Stomach (tissue), 9 donors: ENCODE measurements around the gene DHX58. TPM values are rescaled to one million over a fixed set of nuclear protein-coding genes. Genes with fewer than 3 reads are reported as not detected.

ENCODE experiments used
- DNase-seq, 2 donors: peaks; one replicate each; pipeline versions ENCODE4 v3.0.0 to v3.0.0-alpha.2; 2013 to 2019
- H3K27ac ChIP-seq, 5 donors: fragments of 200-600 bp in 4 of 5; sonication (generic) in 4 of 5; one replicate each; pipeline ENCODE4 v1.5.1; 2013 to 2019; ENCODE audit warnings: mild to moderate bottlenecking in 1 of 5, moderate library complexity in 1 of 5
- H3K27me3 ChIP-seq, 3 donors: fragments of 200-600 bp; sonication (generic); one replicate each; pipeline ENCODE4 v1.5.1; 2017 to 2019; ENCODE audit warnings: mixed run types in 1 of 3
- H3K36me3 ChIP-seq, 4 donors: fragments of 200-600 bp; sonication (generic); 1 replicate in 3 of 4; 2 replicates in 1 of 4; pipeline ENCODE4 v1.5.1; 2016 to 2019
- H3K4me1 ChIP-seq, 4 donors: fragments of 200-600 bp; sonication (generic); one replicate each; pipeline ENCODE4 v1.5.1; 2016 to 2019
- H3K4me3 ChIP-seq, 4 donors: fragments of 200-600 bp; sonication (generic) in 3 of 4; one replicate each; pipeline ENCODE4 v1.5.1; 2016 to 2019; ENCODE audit warnings: mild to moderate bottlenecking in 1 of 4
- H3K9me3 ChIP-seq, 4 donors: fragments of 200-600 bp; sonication (generic); one replicate each; pipeline ENCODE4 v1.5.1; 2016 to 2019
- CTCF ChIP-seq, 7 experiments: fragments of 450-650 bp in 4 of 7; fragments of 200-600 bp in 3 of 7; sonication (generic) in 3 of 7; IDR thresholded peaks; one replicate each; pipeline ENCODE4 v1.5.1; 2016 to 2019; ENCODE audit warnings: antibody characterized with exemption in 7 of 7, control low read depth in 2 of 7, mild to moderate bottlenecking in 1 of 7
- EP300 ChIP-seq: sonication (generic); formaldehyde crosslinking; IDR thresholded peaks from one replicate; pipeline ENCODE4 v1.6.1; 2017; ENCODE audit warnings: antibody characterized with exemption
- POLR2A ChIP-seq, 4 donors: fragments of 450-650 bp; IDR thresholded peaks; one replicate each; pipeline ENCODE4 v1.6.1; 2016; ENCODE audit warnings: antibody characterized with exemption in 4 of 4, control low read depth in 2 of 4, mild to moderate bottlenecking in 1 of 4, moderate library complexity in 1 of 4
- POLR2AphosphoS5 ChIP-seq, 3 donors: sonication (generic); formaldehyde crosslinking; IDR thresholded peaks; one replicate each; pipeline ENCODE4 v1.6.1; 2016; ENCODE audit warnings: antibody characterized with exemption in 3 of 3
- WGBS, 5 donors: extraction: QIAGEN DNeasy Blood & Tissue Kit in 3 of 5; methylation state at CpG; one replicate each; pipeline versions ENCODE4 v1.1.5 to v1.1.7; 2013 to 2018; 5-methylcytosine and 5-hydroxymethylcytosine counted together
- intact Hi-C: fragments of 100-400 bp; cut with DNase I; formaldehyde crosslinking; loops from one replicate; pipeline ENCODE4 v1.15.1; 2023; ENCODE audit warnings: low total_unique reads
- polyA plus RNA-seq, 3 donors: library from polyadenylated mRNA; stranded (reverse); fragments of 200-250 nt; gene quantifications; one replicate each; pipeline ENCODE4 v1.2.3, GENCODE V29; 2013
- total RNA-seq, 5 donors: library from RNA; depleted of rRNA; stranded (reverse); fragments of >200 nt; gene quantifications; one replicate each; pipeline versions ENCODE4 v1.1.0 to v1.2.3, GENCODE V29; 2014 to 2016
- donor health status: healthy with polysubstance abuse.
- donor health status: Bipolar disorder and iron deficiency.
- donor health status: healthy.

Gene DHX58
- total and polyA plus RNA-seq, 8 donors, result 3.2 to 23.4 (median 12.9) TPM

GRCh38 chr17:42059815-42060214 lies 52.7 kb downstream of the DHX58 start:
- no peaks in the 10 kb centered on the region for H3K4me1 ChIP-seq
- H3K4me3 ChIP-seq, result no peak overlapping the region
- no peak for TF ChIP-seq POLR2AphosphoS5 (IDR thresholded peaks at IDR 0.05)
- TF ChIP-seq POLR2A (IDR thresholded peaks at IDR 0.05), result no peak
- TF ChIP-seq CTCF (IDR thresholded peaks at IDR 0.05), result no peak
- TF ChIP-seq EP300, result no peak
- no peak overlapping the region for H3K27ac ChIP-seq
- no peak for DNase-seq
- H3K27me3 ChIP-seq, result peaks cover 0 to 28% (median 0%) of the 10 kb centered on the region in 3 donors
- no peaks in the 10 kb centered on the region for H3K36me3 ChIP-seq
- WGBS, 5 donors, result 60 to 72% (median 66%) methylated on average over 4 of the region's 4 CpGs
- intact Hi-C loops, result no loop called here
- H3K9me3 ChIP-seq, result no peaks in the 10 kb centered on the region

GRCh38 chr17:42058063-42058462 lies 54.5 kb downstream of the DHX58 start:
- TF ChIP-seq CTCF (IDR thresholded peaks at IDR 0.05) (no peak), EP300 (no peak), POLR2A (IDR thresholded peaks at IDR 0.05) (no peak), POLR2AphosphoS5 (IDR thresholded peaks at IDR 0.05) (no peak)

GRCh38 chr17:42056635-42057034 lies 55.9 kb downstream of the DHX58 start:
- Histone ChIP-seq H3K4me1 (no peaks in the 10 kb centered on the region), H3K27ac (no peak overlapping the region), H3K9me3 (no peaks in the 10 kb centered on the region), H3K4me3 (no peak overlapping the region), H3K27me3 (peaks cover 0 to 53% (median 17%) of the 10 kb centered on the region in 3 donors), H3K36me3 (no peaks in the 10 kb centered on the region)
- no peak for DNase-seq
- TF ChIP-seq POLR2AphosphoS5 (IDR thresholded peaks at IDR 0.05), result no peak
- no peak for TF ChIP-seq CTCF (IDR thresholded peaks at IDR 0.05)
- no peak for TF ChIP-seq EP300
- TF ChIP-seq POLR2A (IDR thresholded peaks at IDR 0.05), result no peak
- 64 to 76% (median 72%) methylated on average over 3 of the region's 3 CpGs for WGBS, 5 donors
- intact Hi-C loops, result no loop called here

More at GRCh38 chr17:42058063-42058462, 54.5 kb downstream of the DHX58 start:
- intact Hi-C loops, result no loop called here
- H3K27ac ChIP-seq, result no peak overlapping the region
- no peaks in the 10 kb centered on the region for H3K4me1 ChIP-seq
- H3K4me3 ChIP-seq, result no peak overlapping the region
- no peaks in the 10 kb centered on the region for H3K36me3 ChIP-seq
- H3K9me3 ChIP-seq, result no peaks in the 10 kb centered on the region
- no peak for DNase-seq
- WGBS, 5 donors, result 67 to 88% (median 72%) methylated on average over 5 to 7 of the region's 7 CpGs
- H3K27me3 ChIP-seq, result peaks cover 0 to 45% (median 12%) of the 10 kb centered on the region in 3 donors

- Histone ChIP-seq H3K36me3 (no peaks in the 10 kb centered on the region), H3K9me3 (no peaks in the 10 kb centered on the region), H3K4me1 (peaks cover 6 to 10% (median 6%) of the 10 kb centered on the region in 4 donors), H3K27me3 (peaks cover 0 to 53% (median 17%) of the 10 kb centered on the region in 3 donors), H3K4me3 (no peak overlapping the region), H3K27ac (no peak overlapping the region)
- TF ChIP-seq EP300, result no peak
- TF ChIP-seq POLR2AphosphoS5 (IDR thresholded peaks at IDR 0.05), result no peak
- no peak for TF ChIP-seq CTCF (IDR thresholded peaks at IDR 0.05)
- no peak for TF ChIP-seq POLR2A (IDR thresholded peaks at IDR 0.05)
- WGBS, 5 donors, result 43 to 50% (median 45%) methylated on average over 6 of the region's 6 CpGs
- DNase-seq, result no peak
- intact Hi-C loops, result no loop called here
Observed at GRCh38 chr17:42055496-42055895, 57.0 kb downstream of the DHX58 start.
